A549 (cell line): ENCODE results near the gene NEUROG1. TPM values are rescaled to one million over a fixed set of nuclear protein-coding genes. Genes with fewer than 3 reads are reported as not detected.

Experiments
- ATAC-seq, 2 experiments: fragments of 200-7000 bp in 1 of 2; fragments of >200 bp in 1 of 2; cut with Nextera tagmentation in 1 of 2; cut with Tn5 transposase in 1 of 2; 3 replicates each; pipeline versions ENCODE4 v1.8.0 to v1.9.1; 2018 to 2020; ENCODE audit warnings: mild to moderate bottlenecking in 1 of 2, moderate library complexity in 1 of 2
- CTCF ChIA-PET: fragments of 300-600 bp; sonication (Branson Sonifier 250); formaldehyde crosslinking; extraction: SDS; loops from one replicate; lab custom pipeline; 2021; ENCODE audit warnings: antibody characterized with exemption, inconsistent platforms; lab: Yijun Ruan, JAX
- POLR2A ChIA-PET: fragments of 350-600 bp; formaldehyde crosslinking; extraction: SDS; loops from one replicate; lab custom pipeline; 2021; ENCODE audit warnings: antibody characterized with exemption, inconsistent platforms; lab: Yijun Ruan, JAX
- DNase-seq, 2 experiments: peaks; one replicate each; pipeline versions ENCODE4 v3.0.0 to v3.0.0-alpha.2; 2011 to 2016; ENCODE audit warnings: low read depth in 1 of 2, low spot score in 1 of 2
- FAIRE-seq: peaks from 2 replicates; lab custom pipeline; 2011; peaks lifted over from hg19 to GRCh38; lab: Jason Lieb, UNC
- H3K27ac ChIP-seq, 2 experiments: fragments of >200 bp; sonication (Bioruptor Twin); formaldehyde crosslinking; 3 replicates each; pipeline ENCODE4 v1.5.1; 2016 to 2017
- H3K4me1 ChIP-seq: fragments of >200 bp; sonication (Bioruptor Twin); formaldehyde crosslinking; 3 replicates; pipeline ENCODE4 v1.6.1; 2016
- H3K4me2 ChIP-seq: fragments of >200 bp; sonication (Bioruptor Twin); formaldehyde crosslinking; 3 replicates; pipeline ENCODE4 v1.6.1; 2016
- H3K4me3 ChIP-seq: fragments of >200 bp; sonication (Bioruptor Twin); formaldehyde crosslinking; 3 replicates; pipeline ENCODE4 v1.5.1; 2016
- H3K9me3 ChIP-seq: fragments of >200 bp; sonication (Bioruptor Twin); formaldehyde crosslinking; 3 replicates; pipeline ENCODE4 v1.6.1; 2016
- CBX8 ChIP-seq: fragments of 200-600 bp; sonication (generic); IDR thresholded peaks from 2 replicates; pipeline ENCODE4 v1.6.1; 2016
- CHD2 ChIP-seq: fragments of 150-350 bp; IDR thresholded peaks from 2 replicates; pipeline ENCODE4 v1.6.1; 2014; ENCODE audit warnings: low read length; ENCODE audit not compliant: partially characterized antibody
- EHF ChIP-seq: fragments of 250-450 bp; sonication (Bioruptor Pico); IDR thresholded peaks from 2 replicates; pipeline ENCODE4 v1.5.0; 2020; ENCODE audit warnings: mild to moderate bottlenecking
- EP300 ChIP-seq, 2 experiments: fragments of >200 bp; sonication (Bioruptor Twin); formaldehyde crosslinking; IDR thresholded peaks; 2 replicates in 1 of 2; 3 replicates in 1 of 2; pipeline ENCODE4 v1.6.1; 2016 to 2017
- GATA3 ChIP-seq: IDR thresholded peaks from 2 replicates; pipeline ENCODE4 v1.6.1; 2012; ENCODE audit warnings: borderline replicate concordance
- HDAC2 ChIP-seq: fragments of 200-600 bp; sonication (generic); IDR thresholded peaks from 2 replicates; pipeline ENCODE4 v1.6.1; 2016
- HEYL ChIP-seq: fragments of 250-450 bp; sonication (Bioruptor Pico); IDR thresholded peaks from 2 replicates; pipeline ENCODE4 v1.8.0; 2021; ENCODE audit warnings: mild to moderate bottlenecking, moderate library complexity
- JUN ChIP-seq, 2 experiments: fragments of >200 bp; sonication (Bioruptor Twin); formaldehyde crosslinking; IDR thresholded peaks; 2 replicates in 1 of 2; 3 replicates in 1 of 2; pipeline ENCODE4 v1.6.1; 2016 to 2017
- KDM1A ChIP-seq: fragments of 200-600 bp; sonication (generic); IDR thresholded peaks from 2 replicates; pipeline ENCODE4 v1.6.1; 2016; ENCODE audit warnings: low read depth, mild to moderate bottlenecking
- KDM5A ChIP-seq: fragments of 200-600 bp; sonication (generic); IDR thresholded peaks from 2 replicates; pipeline ENCODE4 v1.6.1; 2016; ENCODE audit warnings: antibody characterized with exemption, mild to moderate bottlenecking
- MAZ ChIP-seq: fragments of 150-350 bp; IDR thresholded peaks from 2 replicates; pipeline ENCODE4 v1.6.1; 2014; ENCODE audit warnings: antibody characterized with exemption, low read depth, low read length, borderline replicate concordance
- NR3C1 ChIP-seq: fragments of >200 bp; sonication (Bioruptor Twin); formaldehyde crosslinking; IDR thresholded peaks from 3 replicates; pipeline ENCODE4 v1.6.1; 2017
- POLR2AphosphoS2 ChIP-seq: conservative IDR thresholded peaks from 2 replicates; pipeline ENCODE4 v1.6.1; 2012; ENCODE audit warnings: low read length, improper control_type of control experiment, inconsistent platforms
- RAD21 ChIP-seq, 2 experiments: fragments of >200 bp in 1 of 2; sonication (Bioruptor Twin) in 1 of 2; formaldehyde crosslinking in 1 of 2; IDR thresholded peaks in 1 of 2; conservative IDR thresholded peaks in 1 of 2; 2 replicates in 1 of 2; 3 replicates in 1 of 2; pipeline ENCODE4 v1.6.1; 2012 to 2018; ENCODE audit warnings: inconsistent platforms in 1 of 2
- RNF2 ChIP-seq: fragments of 200-600 bp; sonication (generic); IDR thresholded peaks from 2 replicates; pipeline ENCODE4 v1.6.1; 2016; ENCODE audit warnings: low read depth, mild to moderate bottlenecking, antibody characterized with exemption, moderate library complexity, borderline replicate concordance
- TFCP2L1 ChIP-seq: fragments of 250-450 bp; sonication (Bioruptor Pico); IDR thresholded peaks from 2 replicates; pipeline ENCODE4 v1.5.0; 2021; ENCODE audit warnings: mild to moderate bottlenecking
- ZSCAN20 ChIP-seq: fragments of 250-450 bp; sonication (Bioruptor Pico); IDR thresholded peaks from 2 replicates; pipeline ENCODE4 v1.8.0; 2022; ENCODE audit warnings: mild to moderate bottlenecking, moderate library complexity
- WGBS: methylation state at CpG from one replicate; pipeline ENCODE4 v1.1.6; 2017; ENCODE audit errors: missing lambda C conversion rate; 5-methylcytosine and 5-hydroxymethylcytosine counted together
- polyA plus RNA-seq, 4 experiments: library from polyadenylated mRNA; depleted of rRNA in 3 of 4; stranded (reverse); fragments of >200 nt; fragmentation: RNase III in 1 of 4; extraction: RNeasy Plus Mini Kit Qiagen cat#74134 plus additional on column Dnase treatment in 1 of 4; gene quantifications; 2 replicates in 3 of 4; 3 replicates in 1 of 4; pipeline ENCODE4 v1.2.3, GENCODE V29; 2011 to 2017
- TF ChIP-seq, protein P1 (sequence below): fragments of >200 bp; sonication (Bioruptor Twin); formaldehyde crosslinking; IDR thresholded peaks from 2 replicates; pipeline ENCODE4 v1.6.1; 2016
- TF ChIP-seq, protein P2 (sequence below): fragments of 250-450 bp; sonication (Bioruptor Pico); IDR thresholded peaks from 2 replicates; pipeline ENCODE4 v1.5.0; 2020; ENCODE audit warnings: low read depth, mild to moderate bottlenecking, moderate library complexity
- TF ChIP-seq, protein P3 (sequence below): fragments of 250-450 bp; sonication (Bioruptor Pico); IDR thresholded peaks from 2 replicates; pipeline ENCODE4 v1.5.0; 2021; ENCODE audit warnings: mild to moderate bottlenecking, moderate library complexity, borderline replicate concordance

Gene NEUROG1
- polyA plus RNA-seq, 2 of the 4 experiments (the other 2 are of a cell fraction): not detected

DNA sequence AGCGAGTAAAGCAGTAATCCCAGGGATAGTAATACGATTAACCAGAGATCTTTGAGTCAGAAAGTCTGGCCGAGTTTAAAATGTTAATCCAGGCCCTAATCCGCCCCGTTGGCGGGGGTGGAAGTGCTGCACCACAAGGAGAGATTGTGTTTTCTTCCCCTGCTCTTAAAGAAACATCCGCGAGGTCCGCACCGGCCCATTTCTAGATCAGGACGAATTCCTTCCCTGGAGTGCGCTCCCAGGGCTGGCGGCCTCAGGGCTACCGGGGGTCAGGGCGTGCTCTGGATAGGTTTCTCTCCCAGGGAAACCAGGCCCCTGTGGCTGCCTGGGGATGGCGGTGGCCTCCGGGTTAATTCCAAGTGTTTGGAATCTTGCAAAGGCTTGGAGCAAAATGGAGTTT is 9.3 kb upstream of the NEUROG1 start:
- no peak for DNase-seq
- ATAC-seq: no peak
- POLR2A ChIA-PET: no interaction called here
- H3K27ac ChIP-seq: no peak overlapping the region
- FAIRE-seq: no peak
- H3K4me1 ChIP-seq: no peaks in the 10 kb centered on the region
- 74% methylated on average over 17 of the region's 17 CpGs for WGBS
- no peaks in the 10 kb centered on the region for H3K9me3 ChIP-seq
- TF ChIP-seq HEYL (CRISPR knock-in tag): no peak
- no peak for TF ChIP-seq KDM1A
- TF ChIP-seq CBX8: no peak
- TF ChIP-seq, all 56 proteins: peak for 0
- Histone ChIP-seq H3K4me2 (no peak overlapping the region), H3K4me3 (no peak overlapping the region)
- CTCF ChIA-PET: interaction anchor here (34.8 kb wide), 1 partner anchor 83 kb away, joined by 1932 read pairs; the partner anchor contains the start of genes DCANP1 and TIFAB

DNA sequence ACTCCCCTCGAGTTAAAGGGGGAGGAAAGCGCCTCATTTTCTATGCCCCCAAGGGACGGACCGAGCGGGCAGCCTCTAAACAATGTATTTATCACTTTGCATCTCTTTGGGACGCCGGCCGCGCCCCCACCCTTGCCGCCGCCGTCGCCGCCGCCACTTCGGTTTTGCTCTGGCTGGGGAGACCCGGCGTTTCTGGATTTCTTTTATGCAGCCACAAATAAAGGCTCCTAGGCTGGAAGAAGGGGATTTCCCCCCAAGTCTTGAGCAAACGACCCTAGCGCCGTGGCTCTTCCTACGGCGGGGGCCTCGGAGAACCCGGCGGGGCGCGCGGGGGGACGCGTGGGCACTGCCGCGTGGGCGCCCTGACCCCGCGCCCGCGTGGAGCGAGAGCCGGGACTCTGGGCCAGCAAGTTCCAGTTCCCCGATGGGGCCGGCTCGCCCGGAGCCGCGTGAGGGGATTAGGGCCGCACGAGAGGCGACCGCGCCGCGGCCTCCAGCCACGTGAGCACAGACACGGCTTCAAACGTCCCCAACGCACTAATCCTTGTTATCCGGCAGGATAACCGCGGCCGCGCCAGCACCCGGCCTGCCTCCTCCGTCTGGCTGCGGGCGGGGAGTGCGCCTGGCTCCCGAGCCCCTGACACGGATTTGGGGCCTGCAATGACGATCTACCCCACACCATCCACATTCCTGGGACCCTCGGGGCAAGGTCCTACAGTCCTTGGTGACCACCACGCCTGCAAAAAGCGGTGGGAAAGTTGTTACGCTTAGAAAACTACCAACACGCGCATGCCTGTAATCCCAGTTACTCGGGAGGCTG is 7.9 kb upstream of the NEUROG1 start:
- Histone ChIP-seq H3K9me3 (no peaks in the 10 kb centered on the region), H3K4me2 (peak overlapping the region; percentile 88), H3K4me1 (no peaks in the 10 kb centered on the region), H3K27ac (peak overlapping the region in 1 of 2 experiments; percentile 74; a peak in 3 of 6 replicates)
- ChIA-PET POLR2A (no interaction called here), CTCF (interaction anchor here (1.2 to 34.8 kb wide), 4 partner anchors 9 to 81 kb away, joined by 3 to 1932 read pairs (median 12); partner anchors contain the start of genes DCANP1 and TIFAB)
- no peak for FAIRE-seq
- TF ChIP-seq GATA3 (no peak), KDM5A (no peak)
- TF ChIP-seq, all 56 proteins: peak for 0
- H3K4me3 ChIP-seq: peak overlapping the region; percentile 42
- 39% methylated on average over 35 of the region's 77 CpGs for WGBS
- ATAC-seq (peak in 1 of 2 experiments; percentile 35; a peak in 3 of 6 replicates), DNase-seq (no peak)

DNA sequence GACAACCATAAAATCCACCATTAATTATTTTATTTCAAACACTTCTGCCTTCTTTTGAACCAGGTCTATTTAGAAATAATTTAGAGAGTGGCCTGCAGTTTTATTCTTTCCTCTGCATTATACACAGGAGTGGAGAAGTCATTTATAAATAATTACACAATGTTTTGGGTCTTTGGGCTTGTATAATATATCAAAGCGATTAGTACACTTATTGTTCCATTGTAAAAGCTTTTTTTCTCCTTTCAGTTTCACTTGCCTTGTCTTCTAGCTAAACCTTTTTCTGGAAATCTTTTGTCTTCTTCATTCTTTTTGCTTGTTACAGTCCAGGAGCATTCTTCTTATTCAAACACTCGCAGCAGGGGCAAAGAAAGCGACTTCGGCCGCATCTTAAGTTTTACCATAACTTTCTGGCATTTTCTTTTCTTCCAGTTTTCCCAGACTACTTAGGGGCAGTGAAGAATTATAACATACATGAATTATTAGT is 7.3 kb upstream of the NEUROG1 start:
- POLR2A ChIA-PET: no interaction called here
- Histone ChIP-seq H3K4me2 (peak overlapping the region; percentile 88), H3K27ac (no peak overlapping the region), H3K4me1 (no peaks in the 10 kb centered on the region), H3K9me3 (no peaks in the 10 kb centered on the region), H3K4me3 (peak overlapping the region; percentile 42)
- WGBS: 82% methylated on average over 5 of the region's 5 CpGs
- DNase-seq (no peak), FAIRE-seq (no peak), ATAC-seq (no peak)
- CTCF ChIA-PET: interaction anchor here (1.2 to 2.4 kb wide), 5 partner anchors 9 to 81 kb away, joined by 3 to 12 read pairs (median 9); no protein-coding TSS in a partner anchor
- TF ChIP-seq KDM1A (no peak), EP300 (IDR thresholded peaks at IDR 0.05) (no peak), CHD2 (no peak), EHF (no peak), JUN (IDR thresholded peaks at IDR 0.05) (no peak), HDAC2 (no peak)
- TF ChIP-seq, protein P1, sequence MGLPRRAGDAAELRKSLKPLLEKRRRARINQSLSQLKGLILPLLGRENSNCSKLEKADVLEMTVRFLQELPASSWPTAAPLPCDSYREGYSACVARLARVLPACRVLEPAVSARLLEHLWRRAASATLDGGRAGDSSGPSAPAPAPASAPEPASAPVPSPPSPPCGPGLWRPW: no peak

DNA sequence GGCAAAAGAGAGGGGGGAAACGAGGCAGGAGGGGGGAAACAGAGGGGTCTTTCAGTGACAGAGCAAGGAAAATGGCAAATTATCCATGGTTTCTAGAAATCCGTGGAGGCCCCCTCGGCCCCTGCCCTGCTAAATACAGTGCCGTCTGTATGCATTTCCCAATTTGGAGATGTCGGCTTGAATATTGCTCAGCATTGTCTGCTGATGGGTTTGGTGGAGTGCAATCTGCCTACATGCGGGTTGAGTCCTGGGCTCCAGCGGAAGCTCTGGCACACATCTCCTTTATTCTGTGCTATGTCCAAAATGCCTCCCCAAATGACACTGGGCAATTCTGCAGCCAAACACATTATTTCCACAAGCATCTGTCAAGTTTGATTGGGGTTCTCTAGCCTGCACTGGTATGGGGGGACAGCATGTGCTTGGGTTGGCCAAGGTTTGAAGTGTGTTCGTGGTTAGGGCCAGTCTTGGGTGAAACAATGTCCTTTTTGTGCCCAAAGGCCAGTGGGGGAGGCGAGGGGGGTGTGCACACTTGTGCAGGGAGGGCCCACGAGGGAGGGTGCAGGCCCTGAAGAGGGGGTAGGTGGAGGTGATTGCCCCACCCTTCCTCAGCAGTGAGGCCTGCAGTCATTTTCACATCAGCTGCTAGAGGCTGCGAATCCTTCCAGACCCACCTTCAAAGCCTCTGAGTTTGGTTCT is 6.2 kb upstream of the NEUROG1 start:
- ChIA-PET CTCF (interaction anchor here (1.0 to 3.0 kb wide), 10 partner anchors 8 to 85 kb away, joined by 3 to 28 read pairs (median 8); no protein-coding TSS in a partner anchor), POLR2A (no interaction called here)
- Histone ChIP-seq H3K9me3 (peaks cover 10% of the 10 kb centered on the region; the same call in 2 of the 3 replicates), H3K4me1 (no peaks in the 10 kb centered on the region), H3K27ac (no peak overlapping the region), H3K4me3 (no peak overlapping the region), H3K4me2 (no peak overlapping the region)
- 53% methylated on average over 11 of the region's 11 CpGs for WGBS
- ATAC-seq (no peak), DNase-seq (no peak), FAIRE-seq (no peak)
- TF ChIP-seq RAD21 (conservative IDR thresholded peaks at IDR 0.05 in 1 of 2, IDR thresholded peaks at IDR 0.05 in 1 of 2): no peak
- TF ChIP-seq TFCP2L1 (CRISPR knock-in tag): no peak
- TF ChIP-seq RNF2: no peak
- TF ChIP-seq NR3C1: no peak
- TF ChIP-seq, protein P2, sequence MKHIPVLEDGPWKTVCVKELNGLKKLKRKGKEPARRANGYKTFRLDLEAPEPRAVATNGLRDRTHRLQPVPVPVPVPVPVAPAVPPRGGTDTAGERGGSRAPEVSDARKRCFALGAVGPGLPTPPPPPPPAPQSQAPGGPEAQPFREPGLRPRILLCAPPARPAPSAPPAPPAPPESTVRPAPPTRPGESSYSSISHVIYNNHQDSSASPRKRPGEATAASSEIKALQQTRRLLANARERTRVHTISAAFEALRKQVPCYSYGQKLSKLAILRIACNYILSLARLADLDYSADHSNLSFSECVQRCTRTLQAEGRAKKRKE (CRISPR knock-in tag): no peak
- TF ChIP-seq, protein P3, sequence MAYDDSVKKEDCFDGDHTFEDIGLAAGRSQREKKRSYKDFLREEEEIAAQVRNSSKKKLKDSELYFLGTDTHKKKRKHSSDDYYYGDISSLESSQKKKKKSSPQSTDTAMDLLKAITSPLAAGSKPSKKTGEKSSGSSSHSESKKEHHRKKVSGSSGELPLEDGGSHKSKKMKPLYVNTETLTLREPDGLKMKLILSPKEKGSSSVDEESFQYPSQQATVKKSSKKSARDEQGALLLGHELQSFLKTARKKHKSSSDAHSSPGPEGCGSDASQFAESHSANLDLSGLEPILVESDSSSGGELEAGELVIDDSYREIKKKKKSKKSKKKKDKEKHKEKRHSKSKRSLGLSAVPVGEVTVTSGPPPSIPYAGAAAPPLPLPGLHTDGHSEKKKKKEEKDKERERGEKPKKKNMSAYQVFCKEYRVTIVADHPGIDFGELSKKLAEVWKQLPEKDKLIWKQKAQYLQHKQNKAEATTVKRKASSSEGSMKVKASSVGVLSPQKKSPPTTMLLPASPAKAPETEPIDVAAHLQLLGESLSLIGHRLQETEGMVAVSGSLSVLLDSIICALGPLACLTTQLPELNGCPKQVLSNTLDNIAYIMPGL (CRISPR knock-in tag): no peak
- no peak for TF ChIP-seq POLR2AphosphoS2
- TF ChIP-seq JUN (IDR thresholded peaks at IDR 0.05): no peak
- no peak for TF ChIP-seq ZSCAN20 (CRISPR knock-in tag)
- no peak for TF ChIP-seq MAZ
